ENCODE results near the gene MAP6.
"Not testable (repeated sequence)": the region's sequence is repeated elsewhere in the genome, so short reads cannot be mapped to it uniquely, and the experiment has no call there.

Gene MAP6

GRCh38 chr11:75591966-75592365 lies 76.9 kb downstream of the MAP6 start:
- no peak overlapping the region for H3K4me3 ChIP-seq (ENCODE audit: low read depth, low read length)
- in situ Hi-C loops (cut with HindIII; ENCODE audit: low sequenced_read_pairs) = no loop called here
- no peak for TF ChIP-seq CTCF (IDR thresholded peaks at IDR 0.05; ENCODE audit: low read depth, low read length)
- no peak for DNase-seq (ENCODE audit: low read depth, low spot score)

GRCh38 chr11:75591371-75591770 lies 77.5 kb downstream of the MAP6 start:
- TF ChIP-seq CTCF (IDR thresholded peaks at IDR 0.05; ENCODE audit: low read depth, low read length) = no peak
- in situ Hi-C loops (cut with HindIII; ENCODE audit: low sequenced_read_pairs) = no loop called here
- DNase-seq (ENCODE audit: low read depth, low spot score) = no peak
- no peak overlapping the region for H3K4me3 ChIP-seq (ENCODE audit: low read depth, low read length)

- in situ Hi-C loops (cut with HindIII; ENCODE audit: low sequenced_read_pairs) = no loop called here
- TF ChIP-seq CTCF (IDR thresholded peaks at IDR 0.05; ENCODE audit: low read depth, low read length) = no peak
- DNase-seq (ENCODE audit: low read depth, low spot score) = no peak
- no peak overlapping the region for H3K4me3 ChIP-seq (ENCODE audit: low read depth, low read length)
Observed at GRCh38 chr11:75589933-75590332, 78.9 kb downstream of the MAP6 start.

GRCh38 chr11:75589051-75589450 lies 79.8 kb downstream of the MAP6 start:
- DNase-seq (ENCODE audit: low read depth, low spot score) = no peak
- in situ Hi-C loops (cut with HindIII; ENCODE audit: low sequenced_read_pairs) = no loop called here
- no peak for TF ChIP-seq CTCF (IDR thresholded peaks at IDR 0.05; ENCODE audit: low read depth, low read length)
- H3K4me3 ChIP-seq (ENCODE audit: low read depth, low read length) = no peak overlapping the region

- no peak for DNase-seq (ENCODE audit: low read depth, low spot score)
- no peak overlapping the region for H3K4me3 ChIP-seq (ENCODE audit: low read depth, low read length)
- no peak for TF ChIP-seq CTCF (IDR thresholded peaks at IDR 0.05; ENCODE audit: low read depth, low read length)
- in situ Hi-C loops (cut with HindIII; ENCODE audit: low sequenced_read_pairs) = no loop called here
Observed at GRCh38 chr11:75588051-75588481, 80.8 kb downstream of the MAP6 start.

GRCh38 chr11:75586395-75586794 lies 82.4 kb downstream of the MAP6 start:
- no peak overlapping the region for H3K4me3 ChIP-seq (ENCODE audit: low read depth, low read length)
- no peak for DNase-seq (ENCODE audit: low read depth, low spot score)
- in situ Hi-C loops (cut with HindIII; ENCODE audit: low sequenced_read_pairs) = no loop called here
- no peak for TF ChIP-seq CTCF (IDR thresholded peaks at IDR 0.05; ENCODE audit: low read depth, low read length)

GRCh38 chr11:75585293-75585670 lies 83.6 kb downstream of the MAP6 start:
- H3K4me3 ChIP-seq (ENCODE audit: low read depth, low read length) = no peak overlapping the region
- DNase-seq (ENCODE audit: low read depth, low spot score) = no peak
- in situ Hi-C loops (cut with HindIII; ENCODE audit: low sequenced_read_pairs) = no loop called here
- TF ChIP-seq CTCF (IDR thresholded peaks at IDR 0.05; ENCODE audit: low read depth, low read length) = no peak

- in situ Hi-C loops (cut with HindIII; ENCODE audit: low sequenced_read_pairs); H3K4me3 ChIP-seq (ENCODE audit: low read depth, low read length); DNase-seq (ENCODE audit: low read depth, low spot score): not testable (repeated sequence)
Observed at GRCh38 chr11:75584659-75585292, 84.1 kb downstream of the MAP6 start.

Measured in astrocyte of the spinal cord (primary cell).